ENCODE results near the gene P2RX6. TPM values are rescaled to one million over a fixed set of nuclear protein-coding genes. Genes with fewer than 3 reads are reported as not detected.

Gene P2RX6
- total RNA-seq, 1 donor from 2014 or later: not detected

DNA sequence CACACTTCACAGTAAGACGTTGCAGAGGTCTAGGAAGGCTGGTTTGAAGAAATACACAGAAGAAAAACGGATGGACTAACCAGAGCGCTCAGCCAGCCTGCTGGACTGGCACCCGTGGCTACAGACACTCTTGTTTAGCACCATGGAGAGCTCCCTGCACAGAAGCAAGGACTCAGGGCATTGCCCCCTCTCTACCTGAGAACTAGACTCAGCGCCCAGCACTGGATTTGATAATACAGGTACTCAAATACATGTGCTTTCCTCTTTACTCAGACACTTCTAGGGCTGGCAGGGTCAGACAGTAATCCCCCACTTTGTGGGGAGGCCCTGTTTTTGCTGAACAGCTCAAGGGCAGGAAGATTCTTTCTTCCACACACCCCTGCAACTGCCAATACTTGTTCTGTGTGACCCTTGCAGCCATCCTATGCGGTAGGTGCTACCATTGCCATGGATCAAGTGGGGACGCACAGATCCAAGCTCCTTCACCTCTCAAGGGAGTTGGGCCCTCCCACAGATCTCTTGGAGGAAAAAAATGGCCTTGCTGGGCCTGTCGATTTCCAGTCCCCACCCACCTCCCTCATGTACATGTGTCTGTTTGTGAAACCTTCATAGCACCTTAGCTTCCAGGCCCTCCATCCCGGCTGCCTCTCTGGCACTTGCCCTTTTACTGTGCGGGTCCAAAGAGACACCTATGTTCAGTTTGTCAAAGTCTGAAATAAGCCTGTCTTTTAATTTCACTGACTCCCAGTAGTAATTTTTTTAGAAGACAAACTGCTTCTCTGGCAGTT is 5.1 kb upstream of the P2RX6 start:
- H3K27me3 ChIP-seq (ENCODE audit: control insufficient read depth, insufficient read depth, low read length): no peaks in the 10 kb centered on the region
- DNase-seq (ENCODE audit: low read depth): peak; percentile 25
- TF ChIP-seq, protein P1, sequence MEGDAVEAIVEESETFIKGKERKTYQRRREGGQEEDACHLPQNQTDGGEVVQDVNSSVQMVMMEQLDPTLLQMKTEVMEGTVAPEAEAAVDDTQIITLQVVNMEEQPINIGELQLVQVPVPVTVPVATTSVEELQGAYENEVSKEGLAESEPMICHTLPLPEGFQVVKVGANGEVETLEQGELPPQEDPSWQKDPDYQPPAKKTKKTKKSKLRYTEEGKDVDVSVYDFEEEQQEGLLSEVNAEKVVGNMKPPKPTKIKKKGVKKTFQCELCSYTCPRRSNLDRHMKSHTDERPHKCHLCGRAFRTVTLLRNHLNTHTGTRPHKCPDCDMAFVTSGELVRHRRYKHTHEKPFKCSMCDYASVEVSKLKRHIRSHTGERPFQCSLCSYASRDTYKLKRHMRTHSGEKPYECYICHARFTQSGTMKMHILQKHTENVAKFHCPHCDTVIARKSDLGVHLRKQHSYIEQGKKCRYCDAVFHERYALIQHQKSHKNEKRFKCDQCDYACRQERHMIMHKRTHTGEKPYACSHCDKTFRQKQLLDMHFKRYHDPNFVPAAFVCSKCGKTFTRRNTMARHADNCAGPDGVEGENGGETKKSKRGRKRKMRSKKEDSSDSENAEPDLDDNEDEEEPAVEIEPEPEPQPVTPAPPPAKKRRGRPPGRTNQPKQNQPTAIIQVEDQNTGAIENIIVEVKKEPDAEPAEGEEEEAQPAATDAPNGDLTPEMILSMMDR (IDR thresholded peaks at IDR 0.05; ENCODE audit: insufficient read depth, low read length, poor library complexity, severe bottlenecking): no peak
- H3K36me3 ChIP-seq (ENCODE audit: control insufficient read depth, insufficient read depth, low read length): no peaks in the 10 kb centered on the region
- H3K4me3 ChIP-seq (ENCODE audit: low read depth, low read length): no peak overlapping the region

DNA sequence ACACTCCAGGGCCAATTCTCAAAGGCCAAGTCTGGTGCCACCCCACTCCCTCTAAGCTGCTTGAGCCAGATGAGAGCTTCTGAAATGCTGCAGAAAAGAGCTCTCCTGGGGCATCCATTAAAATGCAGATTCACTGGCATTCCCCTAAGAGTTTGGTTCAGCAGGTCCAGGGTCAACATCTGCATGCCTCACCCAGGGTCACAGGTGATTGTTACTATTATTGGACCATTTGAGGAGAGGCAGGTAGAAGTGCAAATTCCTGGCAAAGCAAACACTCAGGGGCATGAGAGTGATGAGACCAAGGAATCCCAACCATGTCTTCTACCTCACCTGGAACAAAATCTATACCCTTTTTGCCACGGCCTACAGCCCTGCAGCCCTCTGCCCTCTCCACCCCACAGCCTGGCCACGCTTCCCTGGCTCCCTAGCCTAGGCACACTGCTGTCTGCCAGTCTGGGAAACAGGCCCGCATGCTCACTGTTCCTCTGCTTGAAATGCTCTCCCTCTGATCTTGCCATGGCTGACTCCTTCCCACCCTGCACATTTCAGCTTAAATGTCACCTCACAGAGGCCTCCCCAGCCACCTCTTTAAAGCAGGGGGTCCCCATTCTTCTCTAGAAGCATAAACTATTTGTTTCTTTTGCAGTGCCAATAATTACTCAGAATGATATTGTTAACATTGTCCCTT is 4.4 kb upstream of the P2RX6 start:
- no peaks in the 10 kb centered on the region for H3K27me3 ChIP-seq (ENCODE audit: control insufficient read depth, insufficient read depth, low read length)
- no peak for DNase-seq (ENCODE audit: low read depth)
- no peaks in the 10 kb centered on the region for H3K36me3 ChIP-seq (ENCODE audit: control insufficient read depth, insufficient read depth, low read length)
- TF ChIP-seq, protein P1 (IDR thresholded peaks at IDR 0.05; ENCODE audit: insufficient read depth, low read length, poor library complexity, severe bottlenecking): no peak
- H3K4me3 ChIP-seq (ENCODE audit: low read depth, low read length): no peak overlapping the region

DNA sequence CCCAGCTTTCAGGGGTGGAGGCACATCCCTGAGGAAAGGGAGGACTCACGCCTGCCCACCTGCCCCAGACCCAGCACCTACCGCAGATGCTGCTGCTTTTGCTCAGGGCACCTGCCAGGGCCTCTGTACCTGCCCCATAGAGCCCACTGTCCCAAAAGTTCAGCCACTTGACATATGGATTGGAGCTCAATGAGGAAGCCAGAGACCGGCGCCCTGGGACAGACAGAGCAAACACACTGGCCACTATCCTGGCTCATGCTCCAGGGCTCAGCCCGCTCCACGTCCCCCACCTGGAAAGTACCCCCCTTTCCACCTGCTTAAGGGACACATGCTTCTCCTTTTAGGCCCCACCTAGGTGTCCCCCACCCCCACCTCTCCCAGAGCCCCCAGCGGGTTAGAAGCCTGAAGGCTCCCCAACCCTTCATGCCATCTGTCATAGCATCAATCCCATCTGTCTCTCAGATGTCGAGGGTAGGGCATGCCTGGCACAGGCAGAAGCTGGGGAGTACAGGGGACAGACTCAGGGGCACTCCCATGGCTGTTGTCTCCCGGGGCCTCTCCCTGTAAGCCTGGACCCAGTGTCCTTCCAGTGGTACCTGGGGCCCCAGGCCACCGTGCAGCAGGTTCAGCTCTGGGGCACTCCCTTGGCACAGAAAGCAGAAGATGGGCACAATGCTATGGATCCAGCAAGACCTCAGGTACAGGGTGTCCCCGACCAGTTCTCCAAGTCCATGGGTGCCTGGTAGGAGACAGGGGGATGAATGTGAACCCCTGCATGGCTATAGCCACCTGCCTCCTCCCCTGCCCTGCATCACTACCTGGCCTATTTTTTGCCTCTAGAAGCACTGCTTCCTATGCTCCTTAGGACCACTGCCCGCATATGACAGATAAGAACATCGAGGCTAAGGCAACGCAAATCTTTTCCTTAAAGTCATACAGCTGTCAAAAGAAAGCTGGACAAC is 2.2 kb upstream of the P2RX6 start:
- DNase-seq (ENCODE audit: low read depth): no peak
- no peaks in the 10 kb centered on the region for H3K27me3 ChIP-seq (ENCODE audit: control insufficient read depth, insufficient read depth, low read length)
- H3K4me3 ChIP-seq (ENCODE audit: low read depth, low read length): no peak overlapping the region
- no peaks in the 10 kb centered on the region for H3K36me3 ChIP-seq (ENCODE audit: control insufficient read depth, insufficient read depth, low read length)
- TF ChIP-seq, protein P1 (IDR thresholded peaks at IDR 0.05; ENCODE audit: insufficient read depth, low read length, poor library complexity, severe bottlenecking): no peak

DNA sequence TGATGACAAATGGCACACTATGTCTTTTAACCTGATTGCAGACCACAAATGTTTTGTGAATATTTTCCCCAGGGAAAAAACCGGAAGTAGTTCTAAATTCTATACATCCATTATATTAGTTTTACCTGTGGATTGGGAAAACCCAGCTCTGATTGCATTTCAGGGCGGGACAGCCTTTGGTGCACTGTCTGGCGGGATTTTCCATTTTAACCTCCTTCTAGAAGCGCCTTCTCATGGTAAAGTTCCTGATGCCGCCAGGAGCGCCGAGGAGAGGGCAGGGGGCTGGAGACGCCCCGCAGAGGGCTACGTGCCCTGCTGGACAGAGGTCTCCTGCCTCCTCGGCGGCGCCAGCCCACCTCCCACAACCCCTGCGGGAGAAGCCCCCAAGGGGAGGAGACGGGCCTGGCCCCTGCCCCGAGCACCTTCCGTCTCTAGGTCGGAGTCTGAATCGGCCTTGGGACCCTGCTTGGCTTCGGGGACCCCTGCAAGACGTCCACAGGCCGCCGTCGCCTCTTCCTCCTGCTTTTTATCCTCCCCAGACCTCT is 1.2 kb upstream of the P2RX6 start:
- DNase-seq (ENCODE audit: low read depth): no peak
- H3K4me3 ChIP-seq (ENCODE audit: low read depth, low read length): peak overlapping the region; percentile 41
- H3K27me3 ChIP-seq (ENCODE audit: control insufficient read depth, insufficient read depth, low read length): no peaks in the 10 kb centered on the region
- TF ChIP-seq, protein P1 (IDR thresholded peaks at IDR 0.05; ENCODE audit: insufficient read depth, low read length, poor library complexity, severe bottlenecking): no peak
- H3K36me3 ChIP-seq (ENCODE audit: control insufficient read depth, insufficient read depth, low read length): no peaks in the 10 kb centered on the region

DNA sequence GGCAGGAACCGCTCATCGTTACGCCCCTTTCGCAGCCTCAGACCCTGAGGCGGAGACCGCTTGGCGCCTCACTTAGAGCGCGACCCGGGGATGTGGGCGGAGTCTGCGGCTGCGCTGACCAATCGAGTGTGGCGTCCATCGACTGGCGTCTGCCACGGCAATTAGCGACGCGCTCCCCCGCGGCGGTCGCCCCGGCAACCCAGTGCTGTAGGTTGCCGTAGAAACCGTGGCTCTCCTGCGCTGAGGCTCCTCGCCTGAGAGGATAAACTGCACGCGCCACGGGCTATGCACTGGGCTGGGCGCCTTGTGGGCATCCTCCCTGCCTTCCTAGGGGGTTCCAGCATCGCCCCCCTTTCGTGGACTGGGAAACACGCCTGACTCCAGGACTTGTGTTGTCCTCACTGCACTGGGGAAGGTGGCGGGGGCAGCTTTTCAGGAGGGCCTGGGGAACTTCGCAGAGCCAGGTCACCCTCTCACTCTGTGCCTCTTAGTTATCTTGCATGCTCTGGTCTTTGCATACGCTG is 701 bp upstream of the P2RX6 start:
- DNase-seq (ENCODE audit: low read depth): peak; percentile 73
- peak overlapping the region; percentile 41 for H3K4me3 ChIP-seq (ENCODE audit: low read depth, low read length)
- TF ChIP-seq, protein P1 (IDR thresholded peaks at IDR 0.05; ENCODE audit: insufficient read depth, low read length, poor library complexity, severe bottlenecking): no peak
- no peaks in the 10 kb centered on the region for H3K36me3 ChIP-seq (ENCODE audit: control insufficient read depth, insufficient read depth, low read length)
- H3K27me3 ChIP-seq (ENCODE audit: control insufficient read depth, insufficient read depth, low read length): no peaks in the 10 kb centered on the region
